GM19035 (cell line): ENCODE data around the gene MAP3K7CL.
"Not testable (repeated sequence)": the region's sequence is repeated elsewhere in the genome, so short reads cannot be mapped to it uniquely, and the experiment has no call there.

Source experiments
- ATAC-seq: cut with Tn5 transposase; IDR thresholded peaks from one replicate; pipeline ENCODE4 v1.9.1; 2021; ENCODE audit not compliant: unreplicated experiment

MAP3K7CL gene

DNA sequence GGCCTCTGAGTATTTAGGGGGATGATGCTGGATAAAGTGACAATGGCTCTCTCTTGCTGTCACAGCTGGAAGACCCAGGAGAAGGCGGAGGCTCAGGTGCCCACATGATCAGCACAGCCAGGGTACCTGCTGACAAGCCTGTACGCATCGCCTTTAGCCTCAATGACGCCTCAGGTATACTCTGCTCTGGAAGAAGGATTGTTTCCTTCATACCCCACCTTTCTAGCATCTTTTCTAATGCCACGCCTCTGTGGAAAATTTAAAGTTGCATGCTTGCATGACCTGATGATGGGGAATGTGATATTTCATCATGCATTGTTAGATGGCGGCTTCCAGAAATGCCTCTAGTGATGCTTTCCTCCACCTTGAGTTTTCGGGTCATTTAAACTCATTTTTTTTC, 2.8 kb downstream of the MAP3K7CL start:
- ATAC-seq, result no peak

DNA sequence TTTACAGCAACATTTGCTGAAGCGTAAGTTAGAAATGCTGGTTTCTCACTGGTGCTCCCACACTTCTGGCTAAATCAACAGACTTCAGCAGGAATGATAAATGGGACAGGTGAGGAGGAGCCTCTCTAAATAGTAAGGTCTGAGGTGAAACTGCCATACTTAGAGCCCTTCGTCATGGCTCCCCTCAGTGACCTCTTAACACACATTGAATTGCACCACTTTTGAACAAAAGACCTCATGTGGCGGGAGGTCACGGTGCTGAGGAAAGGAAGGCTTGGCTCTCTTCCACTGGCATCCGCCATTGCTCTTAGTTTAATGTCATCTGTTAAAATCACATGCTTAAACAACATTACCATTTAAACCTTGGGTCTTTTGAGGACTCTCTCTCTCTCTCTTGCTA, 3.4 kb downstream of the MAP3K7CL start:
- no peak for ATAC-seq

DNA sequence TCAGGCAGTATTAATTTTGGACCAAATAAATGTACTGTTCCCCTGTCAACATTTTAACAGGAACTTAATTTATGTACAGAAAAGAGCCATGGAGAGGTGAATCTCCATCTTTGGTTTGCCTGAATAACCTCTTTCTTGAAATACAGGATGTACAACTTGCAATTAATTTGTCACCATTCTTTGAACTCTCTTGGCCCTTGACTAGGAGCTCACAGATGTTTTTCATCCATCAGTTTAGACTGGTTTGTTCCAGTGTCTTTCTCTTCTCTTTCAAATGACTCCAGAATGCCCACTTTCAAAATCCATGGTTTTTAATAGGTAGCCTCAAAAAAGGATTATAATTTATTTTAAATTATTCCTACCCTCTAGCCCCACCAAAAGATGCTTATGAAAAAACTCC, 5.0 kb downstream of the MAP3K7CL start:
- no peak for ATAC-seq

DNA sequence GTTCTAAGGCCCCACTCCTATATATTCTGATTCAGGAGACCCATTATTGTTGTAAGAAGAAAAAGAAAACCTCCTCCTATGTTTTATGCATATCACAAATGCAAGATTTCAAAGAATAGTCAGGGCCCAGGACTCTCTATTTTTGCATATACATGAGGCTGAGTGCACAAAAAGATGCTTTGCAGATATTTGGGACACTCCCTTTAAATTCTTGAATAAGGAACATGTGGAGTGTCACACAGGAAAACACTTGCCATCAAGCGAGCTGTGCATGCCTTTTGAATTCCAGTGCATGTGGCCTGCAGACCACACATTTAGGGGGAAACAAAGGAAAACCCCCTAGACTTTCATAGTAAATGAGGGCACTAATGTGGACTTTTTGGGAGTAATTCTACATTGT, 5.6 kb downstream of the MAP3K7CL start:
- ATAC-seq, result no peak

DNA sequence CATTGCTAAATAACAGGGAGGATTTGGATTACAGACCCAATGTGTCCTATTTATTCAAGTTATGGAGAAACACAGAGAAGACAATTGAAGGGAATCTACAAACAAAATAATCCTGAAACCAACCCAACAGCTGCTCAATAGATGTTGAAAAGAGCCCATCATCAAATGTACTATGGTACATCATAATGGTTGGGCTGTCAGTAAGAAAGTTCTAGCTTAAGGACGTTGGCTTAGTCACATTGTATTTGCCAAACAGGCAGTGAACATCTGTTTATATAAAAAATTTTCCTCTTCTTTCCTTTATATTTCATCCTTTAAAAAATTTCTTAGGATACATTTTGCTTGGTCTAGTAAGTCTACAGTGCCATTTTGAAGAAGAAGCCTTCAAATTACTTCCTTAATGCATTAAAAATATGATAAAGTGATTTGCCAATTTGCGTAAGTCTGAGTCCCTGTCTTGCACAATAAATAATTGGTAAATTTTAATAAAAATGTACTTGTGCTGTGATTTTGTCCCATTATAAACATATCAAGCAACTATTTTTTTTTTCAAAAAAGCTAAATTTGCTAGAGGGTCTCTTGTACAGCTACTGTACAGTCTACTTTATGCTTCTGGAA, 14.4 kb downstream of the MAP3K7CL start:
- ATAC-seq, result no peak

DNA sequence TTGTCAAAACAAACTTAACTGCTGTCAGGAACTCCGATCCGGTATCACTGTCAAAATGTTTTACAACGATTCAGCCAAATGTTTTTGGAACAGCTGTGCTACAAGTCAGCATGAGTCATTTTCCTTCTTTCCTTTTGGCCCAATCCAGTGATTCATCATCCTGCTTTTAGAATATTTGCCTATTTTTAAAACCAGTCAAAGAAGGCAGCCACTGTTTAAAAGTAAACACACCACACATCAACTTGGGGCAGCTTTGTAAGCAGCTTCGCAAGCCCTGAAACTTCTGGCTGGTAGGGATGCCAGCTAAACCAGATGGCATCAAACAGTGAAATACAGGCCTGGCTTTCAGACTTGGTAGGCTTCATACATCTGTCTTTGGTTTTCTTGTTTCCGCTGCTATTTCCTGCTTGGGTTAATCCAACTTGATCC, 14.9 kb downstream of the MAP3K7CL start:
- ATAC-seq, result no peak

DNA sequence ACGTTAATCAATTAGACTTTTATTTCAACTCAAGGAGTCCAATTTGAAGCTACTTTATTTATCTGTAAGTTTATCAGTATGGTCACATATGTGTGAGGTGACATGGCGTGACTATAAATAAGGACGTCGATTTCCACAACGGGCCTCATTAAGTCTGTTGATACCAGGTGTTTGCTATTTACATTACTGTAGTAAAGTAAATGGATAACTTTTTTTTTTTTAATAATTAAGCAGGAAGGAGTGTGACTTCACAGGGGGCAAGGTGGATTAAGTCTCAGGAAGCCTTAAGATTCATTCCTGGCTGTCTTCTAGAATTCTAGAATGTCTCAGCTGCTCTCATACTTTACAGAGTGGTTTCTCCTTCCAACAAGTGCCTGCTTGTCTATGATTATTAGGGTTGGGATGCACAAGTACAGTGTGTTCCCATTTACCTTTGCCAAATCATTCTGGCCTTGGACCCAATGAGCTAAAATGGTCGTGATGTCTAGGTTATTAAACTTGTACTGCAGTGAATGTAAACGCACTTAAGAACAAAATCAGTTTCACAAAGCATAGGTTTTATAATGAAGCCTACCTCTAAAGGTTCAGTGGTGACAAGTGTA, 15.5 kb downstream of the MAP3K7CL start:
- no peak for ATAC-seq

DNA sequence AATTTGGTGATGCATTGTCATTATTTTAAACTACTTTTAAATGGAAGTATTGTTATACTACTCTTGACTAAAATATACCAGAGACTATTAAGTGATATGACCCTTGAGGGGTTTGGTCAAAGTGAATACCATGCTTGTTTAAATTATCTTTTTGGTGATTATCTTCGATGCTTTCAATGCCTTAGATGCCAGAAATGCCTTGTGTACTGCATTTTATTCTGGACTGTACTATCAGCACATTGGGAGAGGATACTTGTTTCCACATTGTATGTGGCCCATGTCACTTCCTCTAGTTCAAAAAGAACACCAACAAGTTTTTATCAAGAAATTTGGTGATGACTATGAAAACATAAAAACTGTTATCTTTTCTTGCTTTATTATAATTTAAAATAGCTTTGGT, 16.3 kb downstream of the MAP3K7CL start:
- ATAC-seq, result no peak

DNA sequence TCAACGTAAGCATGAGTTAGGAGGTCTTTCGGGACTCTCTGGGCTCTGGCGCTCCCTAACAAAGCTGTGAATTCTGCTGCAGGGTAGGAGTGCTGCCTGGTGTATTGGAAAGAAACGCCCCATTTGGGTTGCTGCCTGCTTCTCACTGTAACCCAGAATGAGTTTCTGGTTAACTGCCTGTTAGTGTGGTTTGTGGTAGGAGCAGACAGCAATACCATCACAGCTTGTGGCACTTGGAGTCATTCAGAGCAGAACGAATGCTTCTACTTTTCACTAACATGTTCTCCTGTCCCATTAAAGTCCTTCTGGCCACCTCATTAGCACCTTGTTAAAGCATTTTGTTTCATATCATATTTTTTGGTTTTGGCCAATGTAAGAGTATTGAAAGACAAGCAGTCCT, 18.1 kb downstream of the MAP3K7CL start:
- no peak for ATAC-seq

DNA sequence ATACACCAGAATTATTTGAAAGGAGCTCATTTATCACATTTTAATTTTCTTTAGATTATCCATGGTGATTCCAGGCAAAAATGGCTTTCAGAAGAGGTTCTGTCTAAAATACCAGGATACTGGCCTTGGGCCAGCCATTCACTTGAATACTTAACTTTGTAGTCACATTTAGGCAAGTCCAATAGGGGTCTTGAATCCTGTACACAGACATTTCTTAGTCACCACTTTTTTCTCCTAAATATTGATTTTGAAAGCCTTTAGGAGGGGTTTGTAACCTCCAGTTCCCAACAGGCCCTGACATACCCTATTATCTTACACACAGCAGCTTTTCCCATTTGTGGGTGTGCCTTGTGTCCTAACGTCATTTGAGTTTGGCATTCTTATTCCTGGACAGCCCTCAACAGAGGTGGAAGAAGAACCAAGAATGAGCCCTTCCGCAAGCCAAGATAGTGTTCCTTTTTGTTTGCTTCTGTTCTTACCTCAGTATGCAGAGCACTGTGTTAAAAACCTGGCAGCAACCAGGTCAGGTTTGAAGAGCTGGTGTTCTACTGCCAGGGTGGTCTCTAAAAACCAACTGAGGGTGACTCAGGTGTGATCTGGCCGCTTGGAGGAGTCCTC, 19.5 kb downstream of the MAP3K7CL start:
- no peak for ATAC-seq

DNA sequence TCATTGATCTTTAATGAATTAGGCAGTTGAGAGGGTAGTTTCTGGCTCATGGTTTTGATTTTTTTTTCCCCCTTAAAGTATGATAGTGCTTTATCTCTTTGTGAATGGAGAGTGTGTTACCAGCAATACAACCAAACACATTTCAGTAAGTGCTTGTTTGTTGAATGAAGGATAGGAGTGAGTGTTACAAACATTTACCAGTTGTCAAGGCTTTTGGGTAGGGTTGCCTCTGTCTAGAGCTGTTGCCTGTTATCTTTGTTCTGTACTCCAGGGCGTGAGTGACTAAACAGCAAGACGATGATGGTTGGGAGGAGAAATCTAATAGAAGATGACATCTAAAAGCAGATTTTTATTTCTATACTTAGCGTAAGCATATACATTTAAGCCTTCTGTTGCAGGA, 21.5 kb downstream of the MAP3K7CL start:
- no peak for ATAC-seq

DNA sequence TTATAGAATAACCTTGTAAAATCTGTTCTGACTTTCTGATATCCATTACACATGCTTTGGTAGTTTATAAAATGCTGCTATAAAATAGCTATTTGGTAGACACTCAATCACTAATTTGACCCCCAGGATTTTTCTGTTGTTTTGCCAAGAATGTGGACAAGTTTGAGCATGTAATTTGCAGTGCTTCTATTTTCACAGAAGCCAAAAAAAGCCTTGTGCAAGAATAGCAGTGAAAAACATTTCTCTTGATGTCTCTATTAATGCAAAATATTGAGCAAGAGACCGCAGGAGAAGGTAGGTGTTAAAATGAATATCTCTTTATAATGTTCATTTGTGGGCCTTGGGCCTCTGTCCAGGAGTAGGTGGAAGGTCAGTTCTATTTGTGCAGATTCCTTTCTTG, 22.5 kb downstream of the MAP3K7CL start:
- ATAC-seq, result no peak

DNA sequence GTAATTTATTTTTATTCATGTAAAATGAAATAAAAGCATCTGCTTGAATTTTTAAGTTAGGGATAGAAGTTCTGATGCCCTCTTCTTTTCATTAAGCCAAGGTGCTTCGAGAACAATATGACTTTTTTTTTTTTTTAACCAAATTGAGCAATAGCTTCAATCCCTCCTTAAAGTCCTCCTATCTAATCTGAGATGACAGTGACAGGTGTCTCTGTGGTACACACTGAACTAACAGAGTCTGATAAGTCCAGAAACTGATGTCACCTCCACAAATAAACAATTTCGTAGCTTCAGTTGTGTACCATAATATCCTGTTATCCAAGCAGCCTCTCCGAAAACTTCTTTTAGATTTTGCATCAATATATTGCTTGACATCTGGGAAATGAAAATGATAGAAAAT, 23.8 kb downstream of the MAP3K7CL start:
- no peak for ATAC-seq

DNA sequence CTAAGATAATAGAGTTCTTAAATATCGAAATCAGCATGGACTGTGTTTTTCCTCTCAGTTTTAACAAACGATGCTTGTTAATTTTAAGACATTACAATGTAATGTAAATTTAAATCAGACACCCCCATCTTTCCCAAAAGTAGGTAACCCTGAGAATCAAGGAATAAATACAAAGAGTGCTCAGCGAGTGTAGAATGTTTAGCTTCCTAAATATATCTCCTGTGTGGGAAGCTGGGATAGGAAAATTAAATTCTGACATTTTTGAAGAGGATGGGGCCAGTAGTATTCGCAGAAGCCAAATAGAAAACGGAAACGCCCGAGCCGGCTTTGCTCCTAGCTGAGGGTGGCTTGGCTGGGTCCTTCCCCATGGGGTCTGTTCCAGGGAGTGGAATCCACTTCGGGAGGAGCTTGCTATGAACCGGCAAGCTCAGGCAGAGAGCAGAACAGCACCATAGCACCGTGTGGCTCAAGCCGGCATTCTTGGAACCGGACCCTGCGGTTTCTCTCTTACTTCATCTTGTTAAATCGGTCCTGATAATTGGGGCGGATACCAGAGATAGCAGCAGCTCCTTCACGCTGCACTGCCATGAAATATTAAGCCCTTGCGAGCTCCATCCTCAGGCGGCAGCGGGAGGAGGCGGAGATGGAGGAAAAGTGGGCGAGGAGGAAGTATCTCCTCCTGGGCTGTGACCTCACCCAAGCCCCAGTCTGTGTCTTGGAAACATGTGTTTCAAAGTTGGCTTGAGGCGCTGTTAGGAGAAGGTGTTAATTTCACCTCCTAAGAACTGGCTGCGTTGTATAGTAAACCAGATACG, 24.9 kb downstream of the MAP3K7CL start:
- ATAC-seq, result no peak

DNA sequence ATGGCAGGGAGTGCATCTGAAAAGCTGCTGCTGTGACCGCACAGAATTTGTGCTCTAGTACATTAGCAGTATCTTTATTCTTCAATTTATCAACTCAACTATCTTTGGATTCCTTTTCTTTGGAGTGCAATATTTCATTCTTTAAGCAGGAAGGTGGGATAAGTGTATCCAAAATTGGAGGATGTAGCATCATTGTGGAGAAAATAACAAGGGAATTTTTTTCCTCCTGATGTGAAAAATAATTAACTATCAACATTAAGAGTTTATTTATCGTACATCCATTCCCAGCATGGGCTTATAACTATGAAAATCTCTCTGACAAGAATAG, 25.5 kb downstream of the MAP3K7CL start:
- ATAC-seq, result no peak

DNA sequence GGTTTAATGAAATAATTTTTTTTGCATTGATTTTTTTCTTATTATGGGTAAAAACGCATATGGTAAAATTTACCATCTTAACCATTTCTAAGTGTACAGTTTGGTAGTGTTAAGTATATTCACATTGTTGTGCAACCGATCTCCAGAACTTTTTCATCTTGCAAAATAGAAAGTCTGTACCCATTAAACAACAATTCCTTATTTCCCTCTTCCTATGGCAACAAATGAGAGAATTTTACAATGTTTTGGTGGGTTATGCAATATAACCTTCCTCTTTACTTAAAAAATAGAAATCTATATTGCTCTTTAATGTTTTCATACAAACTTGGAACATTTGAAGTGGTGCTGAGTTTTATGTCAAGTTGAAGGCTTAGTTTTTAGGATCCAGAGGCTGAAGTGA, 26.6 kb downstream of the MAP3K7CL start:
- no peak for ATAC-seq

DNA sequence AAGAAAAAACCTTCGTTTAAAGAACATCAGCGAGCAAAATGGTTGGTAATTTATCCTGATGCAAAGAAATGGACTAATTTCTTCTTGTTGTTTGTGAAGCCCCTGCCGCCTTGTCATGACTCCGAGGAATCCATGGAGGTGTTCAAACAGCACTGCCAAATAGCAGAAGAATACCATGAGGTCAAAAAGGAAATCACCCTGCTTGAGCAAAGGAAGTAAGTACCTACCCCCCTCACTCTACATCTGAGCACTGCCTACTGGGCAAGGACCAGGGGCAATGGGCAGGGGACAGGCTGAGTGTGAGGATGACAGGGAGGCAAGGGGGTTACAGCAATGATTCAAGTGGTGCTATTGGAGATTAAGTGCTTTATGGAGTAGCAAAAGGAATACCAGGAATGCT, 29.4 kb downstream of the MAP3K7CL start:
- ATAC-seq, result no peak

DNA sequence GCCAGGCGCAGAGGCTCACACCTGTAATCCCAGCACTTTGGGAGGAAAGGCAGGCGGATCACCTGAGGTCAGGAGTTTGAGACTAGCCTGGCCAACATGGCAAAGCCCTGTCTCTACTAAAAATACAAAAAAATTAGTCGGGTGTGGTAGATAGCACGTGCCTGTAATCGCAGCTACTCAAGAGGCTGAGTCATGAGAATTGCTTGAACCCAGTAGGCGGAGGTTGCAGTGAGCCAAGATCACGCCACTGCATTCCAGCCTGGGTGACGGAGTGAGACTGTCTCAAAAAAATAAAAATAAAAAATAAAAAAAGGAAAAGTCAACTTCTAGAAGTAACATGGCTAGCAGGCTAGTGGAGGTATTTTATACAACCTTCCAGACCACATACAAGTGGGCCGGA, 32.4 kb downstream of the MAP3K7CL start:
- not testable (repeated sequence) for ATAC-seq

DNA sequence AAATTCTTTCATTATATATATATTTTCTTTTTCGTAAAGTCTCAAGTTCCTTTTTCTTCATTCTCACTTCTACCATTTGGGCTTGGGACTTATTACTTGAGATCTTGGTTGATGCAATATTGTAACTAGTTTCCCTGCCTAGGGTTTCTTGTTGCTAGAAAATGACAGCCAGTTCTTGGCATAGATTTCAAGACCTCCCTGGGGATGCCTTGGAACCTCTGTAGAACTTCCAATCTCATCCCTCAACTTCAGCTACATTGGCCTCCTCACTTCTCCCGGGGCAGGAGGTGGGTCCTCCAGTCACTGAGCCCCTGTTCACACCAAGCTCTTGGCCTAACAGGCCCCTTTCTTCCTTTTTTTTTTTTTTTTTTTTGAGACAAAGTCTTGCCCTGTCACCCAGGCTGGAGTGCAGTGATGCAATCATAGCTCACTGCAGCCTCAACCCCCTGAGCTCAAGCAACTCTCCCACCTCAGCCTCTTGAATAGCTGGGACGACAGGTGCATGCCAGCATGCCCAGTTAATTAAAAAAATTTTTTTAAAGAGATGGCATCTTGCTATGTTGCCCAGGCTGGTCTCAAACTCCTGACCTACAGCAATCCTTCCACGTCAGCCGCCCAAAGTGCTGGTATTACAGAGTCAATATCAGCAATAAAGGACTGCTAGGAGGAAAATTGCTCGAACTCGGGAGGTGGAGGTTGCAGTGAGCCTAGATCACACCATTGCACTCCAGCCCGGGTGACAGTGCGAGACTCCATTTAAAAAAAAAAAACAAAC, 33.1 kb downstream of the MAP3K7CL start:
- ATAC-seq, result no peak

DNA sequence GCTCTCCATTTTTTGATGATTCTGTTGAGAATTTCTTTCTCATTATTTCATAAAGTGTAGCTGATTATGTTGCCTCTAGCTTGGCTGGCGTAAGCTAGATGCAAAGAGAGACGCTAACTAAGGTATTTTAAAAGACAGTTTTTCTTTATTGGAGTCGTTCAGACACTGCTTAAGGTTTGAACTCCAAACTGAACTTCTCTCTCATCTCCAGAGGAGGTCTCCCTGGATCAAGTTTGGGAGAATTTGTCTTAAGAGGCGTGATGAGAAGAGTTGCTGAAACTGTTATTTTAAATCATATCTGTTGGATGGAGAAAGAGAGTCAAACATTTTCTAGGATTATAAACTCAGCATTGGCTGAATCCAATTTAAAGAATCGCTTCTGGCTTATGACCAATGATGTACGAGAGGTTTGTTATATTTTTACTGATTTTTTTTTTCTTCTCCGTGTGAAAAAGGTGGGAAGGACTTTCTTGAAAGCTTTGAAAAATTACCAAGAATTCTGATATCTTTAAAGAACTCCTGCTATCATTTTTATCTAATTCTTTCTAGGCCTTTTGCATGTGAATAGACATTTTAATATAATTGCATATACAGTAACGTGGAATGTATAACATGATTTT, 34.0 kb downstream of the MAP3K7CL start:
- no peak for ATAC-seq

DNA sequence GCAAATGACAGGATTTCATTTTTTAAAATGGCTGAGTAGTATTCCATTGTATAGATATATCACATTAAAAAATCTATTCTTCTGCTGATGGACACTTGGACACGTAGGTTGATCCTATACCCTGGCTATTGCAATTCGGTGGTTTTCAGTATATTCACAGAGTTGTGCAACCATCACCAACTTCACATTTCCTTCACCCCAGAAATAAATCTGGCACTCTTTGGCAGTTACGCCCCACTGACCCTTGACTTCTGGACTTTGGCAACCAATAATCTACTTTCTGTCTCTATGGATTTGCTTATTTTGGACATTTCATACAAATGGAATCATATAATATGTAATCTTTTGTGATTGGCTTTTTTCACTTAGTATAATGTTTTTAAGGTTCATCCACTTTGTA, 35.9 kb downstream of the MAP3K7CL start:
- ATAC-seq, result no peak
